Left cardiac atrium (tissue), 4 donors: Measurements from ENCODE around the gene KCTD16. TPM values are rescaled to one million over a fixed set of nuclear protein-coding genes. Genes with fewer than 3 reads are reported as not detected.

Source experiments
- ATAC-seq, 2 donors: fragments of 200-7000 bp; cut with Tn5 transposase; one replicate each; pipeline ENCODE4 v1.9.1; 2020; ENCODE audit warnings: mild to moderate bottlenecking in 2 of 2, moderate library complexity in 2 of 2
- DNase-seq: peaks from one replicate; pipeline ENCODE4 v3.0.0-alpha.2; 2020
- intact Hi-C, 2 donors: fragments of 100-400 bp; cut with DNase I; formaldehyde crosslinking; loops; one replicate each; pipeline versions ENCODE4 v1.14.1 to v1.15.1; 2022 to 2023
- long read RNA-seq: library from polyadenylated mRNA; unstranded; transcript quantifications from one replicate; pipeline ENCODE4 v2.0.0, GENCODE V29; 2021
- total RNA-seq, 2 donors: library from RNA; stranded (reverse); fragmentation: NEBNext Ultra II Directional; extraction: Animal tissue kit (Norgen Biotek cat#: 25700); gene quantifications; one replicate each; pipeline ENCODE4 v1.2.1, GENCODE V29; 2021
- donor health status: DM: no; HTN: yes; CAD: no.
- donor health status: DM: no; HTN: yes; CAD: no; lungs with severe emphysema.
- donor health status: DM: yes; HTN: yes; CAD: no.
- donor health status: Dilated cardiomyopathy.

Gene KCTD16
- under 1 TPM in 1 of 2 donors, not detected in 1; 0.15 TPM for total RNA-seq
- long read RNA-seq, partial matches to known transcripts = 0 of 1 reads
- long read RNA-seq, other reads (novel, unspliced or antisense) = 1 of 1 reads

DNA sequence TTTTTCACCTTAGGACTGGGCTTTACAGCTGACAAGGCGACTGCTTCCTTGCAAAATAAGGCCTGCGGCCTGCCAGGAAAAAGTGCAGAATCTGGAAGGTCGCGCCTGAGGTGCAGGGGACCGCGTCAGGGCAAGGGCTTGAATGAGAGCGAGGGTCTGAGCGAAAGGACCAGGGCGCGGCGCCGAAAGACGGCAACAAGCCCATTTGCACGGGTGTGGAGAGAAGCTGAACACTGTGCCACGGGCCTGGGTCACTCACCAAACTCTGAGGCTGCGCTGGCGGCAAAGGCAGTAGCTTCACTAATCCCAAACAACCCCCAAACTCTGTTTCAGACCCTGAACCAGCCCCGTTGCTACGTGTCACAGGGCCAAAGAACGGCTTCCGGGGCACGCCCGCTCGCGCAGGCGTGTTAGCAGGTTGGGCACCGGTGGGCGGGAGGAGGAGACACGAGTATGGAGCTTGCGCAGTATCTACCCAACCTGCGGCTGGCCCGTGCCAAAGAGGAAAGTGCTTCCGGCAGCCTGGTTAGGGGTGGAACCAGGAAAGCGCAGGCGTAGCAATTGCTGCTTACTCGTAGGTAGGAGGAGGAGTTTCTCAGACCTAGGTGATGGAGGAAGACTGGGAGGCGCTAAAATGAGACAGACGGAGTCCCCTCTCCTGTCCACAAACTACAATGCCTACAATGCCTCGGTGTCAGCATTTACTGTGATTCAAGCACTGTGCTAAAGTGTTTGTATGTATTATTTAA lies at the start of gene KCTD16, which contains the start of gene YIPF5:
TSS of gene KCTD16 (plus strand) at position 598 of the 749 bp plus-strand sequence.
TSS of gene YIPF5 (minus strand) at position 384 of the 749 bp plus-strand sequence. CDS start 704 bp downstream, outside the sequence.
- DNase-seq (peak; percentile 96), ATAC-seq (peak; percentile 99 to 100)
- intact Hi-C loops = no loop called here

DNA sequence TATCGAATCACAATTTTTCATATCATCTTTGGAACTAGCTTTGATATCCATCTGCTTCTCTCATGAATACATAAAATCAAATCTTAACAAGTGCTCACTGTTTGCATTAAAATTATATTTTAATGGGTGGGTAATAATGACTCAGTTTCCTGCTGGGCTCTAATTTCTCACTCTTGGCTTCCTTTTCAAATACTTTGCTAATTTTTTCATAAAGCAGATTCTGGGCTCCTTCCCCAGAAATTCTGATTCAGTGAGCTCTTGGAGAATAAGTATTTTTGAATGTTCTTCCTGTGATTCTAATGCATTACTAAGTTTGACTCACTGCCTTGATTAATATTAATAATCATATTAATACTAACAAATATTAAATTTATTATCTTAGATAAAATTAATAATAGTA lies 49.1 kb upstream of the KCTD16 start:
- intact Hi-C loops = no loop called here

DNA sequence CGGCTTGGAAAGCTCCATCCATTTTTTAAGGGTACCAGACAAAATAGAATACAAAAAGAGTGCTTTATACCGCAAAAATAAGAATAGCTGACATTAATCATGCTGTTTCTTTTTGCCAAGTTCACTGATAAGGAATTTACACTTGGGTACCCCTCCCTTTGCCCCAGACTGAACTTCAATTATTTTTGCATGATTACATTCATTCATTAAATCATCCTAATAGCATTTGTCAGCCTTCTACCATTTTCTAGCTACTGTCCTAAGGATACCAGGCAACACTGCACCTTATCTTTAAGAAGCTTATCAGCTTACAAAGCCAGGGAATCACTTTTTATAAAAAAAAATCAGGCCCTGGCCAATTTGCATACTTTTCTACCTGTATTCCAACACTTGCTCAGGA lies 48.6 kb upstream of the KCTD16 start:
- DNase-seq = no peak
- no peak for ATAC-seq
- intact Hi-C loops = no loop called here

More for the DNA sequence above, 49.1 kb upstream of the KCTD16 start:
- no peak for ATAC-seq
- DNase-seq = no peak

DNA sequence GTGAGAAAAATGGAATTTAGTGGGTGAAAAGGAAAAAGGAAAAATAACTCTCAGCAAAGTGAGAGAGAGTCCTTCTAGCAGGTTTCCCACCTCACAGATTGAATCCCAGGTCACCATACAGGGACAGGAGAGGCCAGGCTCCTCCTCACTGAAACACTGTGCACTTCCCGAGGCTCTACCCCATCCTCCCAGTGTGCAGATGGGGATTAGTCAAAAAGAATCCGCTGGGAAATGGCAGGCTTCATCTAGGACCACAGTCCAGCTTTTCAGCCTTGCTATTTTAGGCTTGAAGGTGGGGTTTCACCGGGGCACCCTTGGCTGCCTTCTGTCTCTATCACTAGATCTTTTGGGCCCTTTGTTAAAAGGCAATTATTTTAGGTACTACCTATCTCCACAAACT lies 48.0 kb upstream of the KCTD16 start:
- DNase-seq = no peak
- no peak for ATAC-seq
- intact Hi-C loops = no loop called here

DNA sequence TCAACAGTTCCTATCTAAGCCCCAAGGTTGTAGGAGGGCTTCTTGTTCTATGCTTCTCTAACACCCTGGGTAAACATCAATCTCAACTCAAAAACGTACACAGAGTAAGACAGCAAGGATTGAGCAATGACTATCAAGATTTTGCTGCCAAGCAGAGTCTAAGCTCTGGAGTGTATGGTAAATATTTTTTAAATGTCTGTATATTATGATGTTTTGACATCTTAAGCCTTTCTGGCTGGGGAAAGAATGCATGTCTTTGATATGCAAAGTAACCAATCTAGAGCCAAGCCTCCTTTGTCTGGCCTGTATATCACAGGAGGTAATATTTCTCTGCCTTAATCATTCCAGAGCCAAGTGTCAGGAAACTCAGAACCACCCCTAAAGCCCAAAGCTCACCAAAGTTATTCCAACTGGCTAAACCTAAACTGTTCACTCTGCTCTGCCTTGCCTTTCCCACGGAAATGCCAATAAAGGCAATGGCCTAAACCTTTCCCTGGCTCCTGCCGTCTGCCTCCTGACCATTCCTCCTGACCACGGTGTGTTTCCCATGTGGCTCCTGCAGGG lies 45.4 kb upstream of the KCTD16 start:
- intact Hi-C loops = no loop called here
- peak in 1 of 2 donors; percentile 85 for ATAC-seq

DNA sequence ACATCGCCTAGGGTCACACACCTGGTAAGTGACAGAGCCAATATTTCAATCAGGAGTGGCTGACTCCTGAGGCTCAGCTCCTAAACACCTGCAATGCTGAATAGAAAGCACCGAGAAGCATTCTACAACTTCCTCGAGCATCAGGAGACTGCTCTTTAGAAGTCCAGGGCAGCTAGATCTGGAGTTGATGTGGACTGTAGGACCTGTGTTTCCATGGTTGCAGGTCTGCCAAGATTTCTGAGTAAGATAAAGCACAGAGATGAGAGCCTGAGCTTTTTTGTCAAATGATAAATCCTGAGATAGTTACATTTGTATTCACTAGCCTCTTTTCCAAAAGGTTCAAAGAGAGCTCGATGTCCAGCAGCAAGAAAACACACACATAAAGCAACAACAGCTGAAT lies 44.0 kb upstream of the KCTD16 start:
- no peak for ATAC-seq
- intact Hi-C loops = no loop called here
- DNase-seq = no peak

More for the DNA sequence above, 45.4 kb upstream of the KCTD16 start:
- no peak for DNase-seq

DNA sequence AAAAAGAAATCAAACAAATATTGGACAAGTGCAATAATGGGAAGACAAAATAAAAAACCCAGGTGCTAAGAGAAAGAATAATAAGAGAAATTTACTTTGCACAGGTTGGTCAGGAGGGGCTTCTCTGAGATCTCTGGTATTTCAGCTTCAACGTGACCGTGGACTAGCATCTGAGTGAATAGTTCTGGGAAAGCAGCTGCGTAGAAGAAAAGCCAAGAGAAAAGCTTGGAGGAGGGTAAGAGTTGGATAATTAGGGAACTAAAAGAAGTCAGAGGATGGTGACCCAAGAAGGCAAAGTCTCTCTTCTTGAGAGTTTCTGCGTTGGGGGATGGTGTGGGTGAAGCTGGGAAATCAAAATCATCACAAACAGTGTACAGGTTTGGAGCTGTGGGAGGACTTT lies 41.8 kb upstream of the KCTD16 start:
- DNase-seq = no peak
- no peak for ATAC-seq
- intact Hi-C loops = no loop called here

DNA sequence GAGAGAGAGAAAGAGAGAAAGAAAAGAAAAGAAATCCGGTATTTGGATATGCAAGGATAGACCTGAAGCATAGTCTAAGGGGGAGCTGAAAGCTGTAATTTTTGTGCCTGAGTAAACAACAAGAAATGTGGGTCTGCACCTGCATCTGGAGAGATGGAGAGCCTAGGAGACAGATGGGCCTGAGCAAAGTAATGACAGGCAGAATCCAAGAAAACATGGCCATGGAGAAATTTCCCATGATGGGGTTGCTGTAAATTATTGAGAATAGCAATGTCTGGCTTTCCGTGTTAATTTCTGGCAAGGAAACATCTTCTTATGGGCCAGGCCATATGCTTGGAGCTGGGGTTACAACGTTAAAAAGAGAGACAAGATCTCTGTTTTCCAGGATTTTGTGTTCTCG lies 40.4 kb upstream of the KCTD16 start:
- no peak for DNase-seq
- intact Hi-C loops = no loop called here
- ATAC-seq = no peak

DNA sequence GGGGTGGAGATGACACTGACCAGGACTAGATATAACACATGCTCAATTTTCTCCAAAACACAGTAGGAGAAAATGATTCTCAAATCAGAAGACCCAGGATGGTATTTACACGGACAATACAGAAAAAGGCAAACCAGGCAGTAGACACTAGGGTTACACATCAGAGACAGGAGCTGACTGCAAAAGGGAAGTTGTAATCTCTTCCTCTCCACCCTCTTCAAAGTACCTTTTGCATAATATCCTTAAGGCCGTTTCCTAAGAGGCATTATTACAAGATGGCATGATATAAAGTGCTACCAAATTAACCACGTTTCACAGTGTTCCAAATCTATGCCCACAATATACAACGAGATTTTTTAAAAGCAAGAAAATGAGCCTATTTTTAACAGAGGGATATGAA lies 39.4 kb upstream of the KCTD16 start:
- ATAC-seq (no peak), DNase-seq (no peak)
- intact Hi-C loops = no loop called here

DNA sequence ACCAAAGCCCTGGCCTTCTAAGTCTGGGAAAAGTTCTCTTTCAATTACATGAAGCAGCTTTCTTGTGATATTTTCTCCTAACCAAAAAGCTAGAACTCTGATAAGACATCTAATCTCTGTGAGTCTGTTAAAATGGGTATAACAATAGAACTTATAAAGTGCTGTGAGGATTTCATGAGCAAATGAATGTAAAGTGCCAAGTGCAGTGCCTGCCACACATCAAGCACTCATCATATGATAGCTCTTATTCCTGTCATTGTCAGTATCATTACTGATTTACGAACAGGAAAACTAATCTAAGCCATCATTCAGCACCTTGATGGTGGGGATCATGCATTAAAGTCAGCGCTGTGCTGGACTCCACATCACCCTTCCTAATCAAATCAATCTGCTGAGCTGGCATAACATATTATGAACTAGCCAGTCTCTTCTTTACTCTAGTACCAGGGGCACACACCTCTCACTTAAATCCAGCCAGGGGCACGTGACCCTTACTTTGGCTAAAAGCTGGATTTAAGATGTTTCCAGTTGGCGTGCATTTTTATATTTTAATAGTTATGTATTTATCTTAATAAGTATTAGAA lies 37.5 kb upstream of the KCTD16 start:
- no peak for ATAC-seq
- no peak for DNase-seq
- intact Hi-C loops = no loop called here

DNA sequence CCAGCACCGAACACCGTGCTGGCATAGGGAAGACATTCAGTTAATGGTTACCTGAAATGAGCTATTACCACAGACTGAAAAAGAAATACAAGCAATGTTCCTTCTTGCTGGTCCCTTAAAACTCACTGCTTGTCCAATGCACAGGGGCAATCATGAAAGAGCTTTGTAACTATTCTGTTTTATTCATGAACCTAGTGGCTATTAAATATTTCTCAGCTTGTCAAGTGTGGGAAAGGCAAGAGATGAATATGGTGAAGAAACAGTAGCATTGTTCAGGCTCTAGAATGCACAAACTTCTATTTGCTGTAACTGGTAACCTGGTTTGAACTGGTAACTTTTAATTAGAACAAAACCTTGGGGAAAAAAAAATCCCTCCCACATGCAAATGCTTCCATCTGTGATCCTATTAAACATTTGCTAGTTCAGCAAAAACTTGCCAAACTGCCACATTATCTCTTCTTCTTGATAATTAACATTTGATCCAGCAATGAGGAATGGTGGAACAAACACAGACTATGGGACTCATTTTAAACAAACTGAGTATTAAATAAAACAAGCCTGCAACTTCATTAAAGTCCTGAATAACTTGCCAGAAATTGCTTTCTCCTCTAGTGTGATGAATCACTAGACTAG lies 36.4 kb upstream of the KCTD16 start:
- intact Hi-C loops = no loop called here
- DNase-seq (no peak), ATAC-seq (no peak)

DNA sequence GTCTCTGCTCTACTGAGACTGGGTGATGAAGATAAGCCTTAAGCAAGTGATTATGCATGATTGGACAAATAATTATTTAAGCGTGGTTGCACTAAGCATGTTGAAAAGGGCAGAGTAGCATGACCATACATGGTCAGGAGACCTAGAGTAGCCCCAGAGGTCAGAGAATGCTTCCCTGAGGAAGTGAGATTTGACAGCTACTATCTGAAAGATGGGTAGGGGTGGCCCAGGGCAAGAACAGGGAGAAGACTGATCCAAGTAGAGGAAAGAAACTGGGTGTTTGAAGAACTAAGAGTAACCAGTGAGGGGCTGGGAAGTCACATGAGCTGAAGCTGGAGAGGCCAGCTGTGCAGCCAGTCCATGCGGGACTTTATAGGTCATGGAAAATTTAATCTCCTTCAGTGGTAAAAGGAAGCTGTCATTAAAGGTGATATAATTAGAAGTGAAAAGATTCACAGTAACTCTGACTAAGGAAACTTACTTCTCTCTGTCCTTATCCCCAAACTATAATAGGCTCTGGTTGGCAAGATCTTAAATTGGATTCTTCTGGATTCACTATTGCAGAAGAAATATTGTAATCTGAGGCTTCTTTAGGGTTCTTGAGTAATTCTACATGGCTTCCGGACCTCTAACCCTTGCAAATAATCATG lies 35.4 kb upstream of the KCTD16 start:
- ATAC-seq (no peak), DNase-seq (no peak)
- intact Hi-C loops = no loop called here

DNA sequence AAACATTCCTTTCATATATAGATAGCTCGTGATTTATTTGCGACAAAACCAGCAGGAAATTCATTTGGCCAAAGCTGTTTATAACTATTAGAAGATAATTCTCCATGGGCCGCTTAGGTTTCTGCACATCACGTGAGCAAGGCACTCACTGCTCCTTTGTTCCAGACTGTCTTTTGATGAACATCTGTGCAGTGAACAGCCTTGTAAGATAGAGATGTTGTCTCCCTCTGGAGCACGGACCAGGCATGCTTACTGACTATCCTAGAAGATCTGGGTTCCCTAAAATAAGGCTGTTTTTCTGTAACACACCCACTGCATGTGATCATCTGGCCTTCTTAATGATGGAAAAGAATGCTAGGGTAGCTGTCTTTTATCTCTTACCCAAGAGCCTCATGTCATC lies 31.1 kb upstream of the KCTD16 start:
- intact Hi-C loops = no loop called here
- DNase-seq (no peak), ATAC-seq (peak in 1 of 2 donors; percentile 36)

DNA sequence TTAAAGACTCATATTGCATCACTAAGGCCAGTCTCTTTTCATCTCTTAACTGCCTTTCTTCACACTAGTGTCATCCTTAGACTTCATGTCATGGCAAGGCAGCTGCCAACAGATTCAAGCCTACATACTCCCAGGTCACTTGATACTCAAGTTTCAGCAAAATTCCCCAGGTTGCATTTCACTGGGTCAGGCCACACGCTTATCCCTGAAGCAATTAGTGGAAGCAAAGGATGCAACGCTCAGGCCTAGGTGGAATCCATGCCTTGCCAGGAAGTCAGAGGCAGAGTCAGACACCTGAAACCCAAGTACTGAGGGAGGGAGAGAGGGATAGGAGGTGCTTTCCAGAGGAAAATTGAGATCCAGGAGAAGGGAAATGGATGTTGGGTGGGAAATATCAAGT lies 29.1 kb upstream of the KCTD16 start:
- intact Hi-C loops = no loop called here
- ATAC-seq = no peak

DNA sequence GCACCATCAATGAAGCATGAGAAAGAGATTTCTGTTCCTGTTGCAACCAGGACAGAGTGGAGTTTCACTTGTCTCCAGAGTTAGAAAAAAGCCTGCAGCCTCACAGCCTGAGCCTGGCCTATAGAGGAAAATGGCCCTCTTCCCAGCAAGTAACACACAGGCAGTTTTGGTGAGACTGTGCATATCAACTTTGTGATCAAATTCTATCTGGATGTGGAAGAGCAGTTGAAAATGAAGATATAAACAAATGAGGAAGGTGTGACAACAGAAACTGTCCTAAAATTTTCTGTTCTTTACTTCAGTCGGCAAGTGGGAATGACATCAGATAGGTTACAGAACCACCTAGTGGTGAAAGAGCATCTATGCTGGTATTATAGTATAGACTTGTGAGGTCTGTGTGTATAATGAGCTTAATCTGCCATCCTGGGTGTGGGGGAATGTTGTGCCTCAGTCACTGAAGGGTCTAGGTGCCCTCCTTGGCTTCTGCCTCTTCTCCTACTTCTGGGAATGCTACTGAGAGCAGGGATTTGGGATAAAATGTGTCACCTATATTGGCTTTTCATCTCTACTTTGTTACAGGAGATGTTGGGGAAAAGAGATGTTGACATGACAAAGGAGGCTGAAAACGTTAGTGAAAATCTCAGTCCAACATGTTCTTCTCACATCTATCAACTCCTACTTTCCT lies 28.4 kb upstream of the KCTD16 start:
- intact Hi-C loops = no loop called here
- DNase-seq (no peak), ATAC-seq (peak; percentile 54 to 79)

More for the DNA sequence above, 29.1 kb upstream of the KCTD16 start:
- DNase-seq = no peak

DNA sequence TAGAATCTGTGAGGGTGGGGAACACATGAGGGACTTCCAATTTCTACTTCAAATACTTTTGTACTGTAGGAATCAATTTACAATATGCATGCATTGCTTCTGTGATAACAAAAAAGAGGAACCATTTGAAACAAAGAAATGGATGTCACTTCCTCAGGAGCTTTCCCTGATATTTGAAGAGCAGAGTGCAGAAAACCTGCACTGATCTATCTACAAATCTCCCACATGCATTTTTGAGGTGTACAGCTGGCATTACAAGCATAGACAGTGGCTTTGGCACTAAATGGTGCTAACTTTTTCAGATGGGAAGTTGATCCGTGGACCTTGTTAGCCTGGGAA lies 27.9 kb upstream of the KCTD16 start:
- no peak for DNase-seq
- intact Hi-C loops = no loop called here
- ATAC-seq = no peak

DNA sequence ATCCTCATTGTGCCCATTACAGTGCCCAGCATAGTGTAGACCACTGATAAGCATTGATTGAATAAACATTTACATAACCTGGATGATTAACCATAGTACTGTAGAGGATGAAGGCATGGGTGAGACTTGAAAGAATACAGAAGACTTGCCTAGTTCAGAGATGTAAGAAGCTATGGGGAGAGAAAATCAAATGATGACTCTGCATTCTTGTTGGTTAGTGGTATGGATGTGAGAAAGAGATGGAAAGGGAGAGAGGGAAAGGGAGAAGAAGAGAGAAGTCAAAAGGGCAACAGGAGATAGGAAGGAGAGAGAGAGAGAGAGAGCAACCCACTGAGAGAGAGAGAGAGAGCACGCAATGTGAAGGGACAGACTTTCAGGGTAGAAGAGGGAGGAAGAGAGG lies 27.0 kb upstream of the KCTD16 start:
- DNase-seq (no peak), ATAC-seq (no peak)
- intact Hi-C loops = no loop called here

DNA sequence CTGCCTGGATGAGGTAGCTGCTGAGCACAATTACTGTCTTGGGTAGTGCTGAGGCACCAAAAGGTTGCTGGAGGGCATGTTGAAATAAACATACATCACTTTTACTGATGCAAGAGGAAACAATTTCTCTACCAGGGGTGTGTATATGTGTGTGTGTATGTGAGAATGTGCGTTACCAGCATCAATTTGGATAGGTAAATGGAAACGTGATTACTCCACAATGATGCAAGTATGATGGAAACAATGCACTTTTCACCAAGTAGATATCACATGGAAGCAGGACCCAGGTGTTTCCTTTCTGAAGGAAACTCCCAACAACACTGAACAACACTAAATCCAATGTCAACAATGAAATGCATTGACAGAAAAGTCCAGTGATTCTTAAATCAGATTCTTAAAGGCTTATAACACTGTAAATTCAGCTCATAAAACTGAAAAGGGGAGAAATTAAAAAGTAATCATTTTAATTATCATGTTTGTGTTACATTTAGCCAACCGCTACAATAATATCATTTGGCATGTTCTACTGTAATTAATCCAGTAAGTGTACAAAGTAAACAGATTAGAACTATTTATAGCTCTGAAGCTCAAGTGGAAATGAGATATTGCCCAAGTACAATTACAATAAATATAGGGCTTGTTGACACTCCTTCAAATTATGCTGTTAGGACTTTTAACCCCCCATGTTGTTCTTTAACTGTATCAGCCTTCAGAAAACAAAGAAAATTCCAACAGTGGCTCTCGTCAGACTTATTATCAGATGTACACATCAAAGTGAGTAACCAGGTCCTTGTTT lies 25.5 kb upstream of the KCTD16 start:
- ATAC-seq (peak in 1 of 2 donors; percentile 57), DNase-seq (no peak)
- intact Hi-C loops = no loop called here
